ENCODE data around the gene CTNNB1.

CTNNB1 gene

DNA sequence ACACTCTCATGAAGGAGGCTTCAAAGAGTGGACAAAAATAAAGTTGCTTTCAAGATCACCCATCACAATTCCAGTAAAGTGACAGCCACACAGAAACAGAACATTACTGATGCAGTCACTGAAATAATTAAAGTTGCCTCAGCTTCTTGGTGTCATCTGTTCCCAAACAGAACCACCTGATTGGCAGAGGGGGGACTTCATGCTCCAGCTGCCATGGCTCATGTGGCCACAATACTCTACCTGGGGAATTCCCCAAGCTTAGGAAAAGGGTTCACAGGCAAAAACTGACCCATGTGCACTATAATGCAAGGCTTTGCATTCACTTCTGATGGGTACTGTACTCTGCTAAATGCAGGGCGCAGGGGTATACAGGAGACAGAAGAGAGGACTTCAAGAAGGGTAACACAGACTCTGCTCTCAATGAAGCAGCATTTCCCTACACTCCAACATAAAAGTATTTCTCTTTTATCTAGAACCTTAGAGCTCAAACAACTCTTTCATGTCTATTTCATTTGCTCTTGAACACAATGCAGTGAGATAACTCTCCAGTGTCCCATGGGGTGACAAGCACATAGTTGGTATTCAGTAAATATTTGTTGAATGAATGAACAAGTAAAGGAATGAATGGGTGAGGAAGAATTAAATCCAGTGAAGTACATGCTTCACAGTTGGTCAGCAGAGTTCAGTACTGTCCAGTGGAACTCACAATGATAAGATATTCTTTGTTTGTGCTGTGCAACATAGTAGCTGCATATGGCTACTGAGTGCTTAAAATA, 8.6 kb upstream of the CTNNB1 start:
- Histone ChIP-seq H3K27ac (ENCODE audit: low read length) (no peak overlapping the region), H3K27me3 (replicated peaks; ENCODE audit: insufficient read depth, low read length) (no peaks in the 10 kb centered on the region), H3K36me3 (replicated peaks; ENCODE audit: insufficient read depth, low read length) (no peaks in the 10 kb centered on the region), H3K4me2 (ENCODE audit: low read depth, low read length) (no peak overlapping the region), H3K9ac (ENCODE audit: low read length) (no peak overlapping the region), H3K4me1 (ENCODE audit: low read length) (no peaks in the 10 kb centered on the region), H2AFZ (ENCODE audit: low read length) (no peak overlapping the region), H3K4me3 (ENCODE audit: low read length) (no peak overlapping the region), H3K9me3 (replicated peaks; ENCODE audit: insufficient read depth, low read length) (no peaks in the 10 kb centered on the region), H3K9me2 (replicated peaks; ENCODE audit: insufficient read depth, low read length) (no peaks in the 10 kb centered on the region), H3K79me2 (ENCODE audit: low read length) (no peaks in the 10 kb centered on the region), H3F3A (ENCODE audit: insufficient read depth, low read length) (no peaks in the 10 kb centered on the region), H4K20me1 (ENCODE audit: insufficient read depth, low read length) (no peaks in the 10 kb centered on the region)
- no peak for TF ChIP-seq EZH2phosphoT487 (IDR thresholded peaks at IDR 0.05; ENCODE audit: low read length)
- TF ChIP-seq EZH2 (optimal IDR thresholded peaks at IDR 0.05; ENCODE audit: low read depth, low read length) = no peak
- TF ChIP-seq CTCF (IDR thresholded peaks at IDR 0.05; ENCODE audit: low read length) = no peak
- DNase-seq = no peak

DNA sequence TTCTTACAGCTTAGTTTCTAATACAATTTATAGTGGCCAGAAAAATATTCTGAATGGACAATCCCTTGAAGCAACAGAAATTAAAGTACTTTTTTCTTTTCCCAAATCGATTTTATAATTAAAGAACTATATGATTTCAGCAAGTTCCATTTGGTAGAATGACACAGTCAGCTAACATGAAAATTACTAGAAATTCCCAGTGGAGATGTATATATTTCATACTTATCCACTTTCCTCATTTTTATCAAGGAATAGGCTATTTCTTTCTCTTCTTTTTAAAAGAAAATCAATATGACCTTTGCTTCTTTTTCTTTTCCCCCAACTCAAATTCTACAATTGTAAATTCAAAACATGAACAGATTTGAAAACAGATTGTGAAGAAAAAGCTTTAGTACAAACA, 6.4 kb upstream of the CTNNB1 start:
- TF ChIP-seq EZH2 (optimal IDR thresholded peaks at IDR 0.05; ENCODE audit: low read depth, low read length) (no peak), CTCF (IDR thresholded peaks at IDR 0.05; ENCODE audit: low read length) (no peak)

DNA sequence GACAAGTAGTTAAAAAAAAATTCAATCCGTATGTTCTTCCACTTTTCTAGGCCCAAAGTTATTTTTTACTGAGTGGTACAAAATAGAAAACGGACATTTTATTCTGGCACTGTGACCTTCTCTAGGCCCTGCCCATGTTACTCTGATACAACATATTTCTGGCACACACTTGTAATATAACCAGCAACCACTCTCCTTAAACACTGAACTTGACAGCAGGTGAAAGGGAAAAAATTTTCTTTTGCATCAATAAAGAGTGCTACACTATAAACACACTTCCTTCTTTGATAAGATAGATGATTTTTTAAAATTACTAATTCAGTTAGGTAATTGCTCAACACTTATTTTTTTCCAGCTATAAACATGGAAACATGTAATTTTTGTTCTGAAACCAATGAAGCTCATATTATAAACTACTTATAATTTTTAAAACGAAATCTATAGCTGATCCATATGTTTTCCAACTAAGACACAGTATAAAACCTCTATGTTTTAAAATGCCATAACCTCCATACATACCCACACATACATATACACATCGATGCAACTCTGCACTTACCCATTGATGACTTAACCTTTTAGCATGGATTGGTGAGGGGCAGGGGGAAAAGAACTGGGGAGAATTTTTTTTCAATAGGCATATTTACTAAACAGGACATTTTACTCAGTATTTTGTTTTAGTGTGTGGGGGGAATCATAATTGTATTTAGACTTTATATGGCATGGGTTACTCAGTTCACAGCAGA, 5.3 kb upstream of the CTNNB1 start:
- TF ChIP-seq EZH2 (optimal IDR thresholded peaks at IDR 0.05; ENCODE audit: low read depth, low read length) = no peak
- TF ChIP-seq EZH2phosphoT487 (IDR thresholded peaks at IDR 0.05; ENCODE audit: low read length) = no peak
- no peak for TF ChIP-seq CTCF (IDR thresholded peaks at IDR 0.05; ENCODE audit: low read length)
- DNase-seq = no peak
- Histone ChIP-seq H3K79me2 (ENCODE audit: low read length) (no peaks in the 10 kb centered on the region), H3K9me3 (replicated peaks; ENCODE audit: insufficient read depth, low read length) (no peaks in the 10 kb centered on the region), H3K27ac (ENCODE audit: low read length) (no peak overlapping the region), H3K4me1 (ENCODE audit: low read length) (no peaks in the 10 kb centered on the region), H2AFZ (ENCODE audit: low read length) (no peak overlapping the region), H3K27me3 (replicated peaks; ENCODE audit: insufficient read depth, low read length) (no peaks in the 10 kb centered on the region), H3K4me3 (ENCODE audit: low read length) (no peak overlapping the region), H3K4me2 (ENCODE audit: low read depth, low read length) (no peak overlapping the region), H4K20me1 (ENCODE audit: insufficient read depth, low read length) (no peaks in the 10 kb centered on the region), H3K36me3 (replicated peaks; ENCODE audit: insufficient read depth, low read length) (no peaks in the 10 kb centered on the region), H3F3A (ENCODE audit: insufficient read depth, low read length) (no peaks in the 10 kb centered on the region), H3K9me2 (replicated peaks; ENCODE audit: insufficient read depth, low read length) (no peaks in the 10 kb centered on the region), H3K9ac (ENCODE audit: low read length) (no peak overlapping the region)

More for the DNA sequence above, 6.4 kb upstream of the CTNNB1 start:
- no peak overlapping the region for H3K27ac ChIP-seq (ENCODE audit: low read length)
- no peaks in the 10 kb centered on the region for H4K20me1 ChIP-seq (ENCODE audit: insufficient read depth, low read length)
- H3K9me2 ChIP-seq (replicated peaks; ENCODE audit: insufficient read depth, low read length) = no peaks in the 10 kb centered on the region
- no peaks in the 10 kb centered on the region for H3K4me1 ChIP-seq (ENCODE audit: low read length)
- no peaks in the 10 kb centered on the region for H3K36me3 ChIP-seq (replicated peaks; ENCODE audit: insufficient read depth, low read length)
- no peaks in the 10 kb centered on the region for H3K27me3 ChIP-seq (replicated peaks; ENCODE audit: insufficient read depth, low read length)
- no peak overlapping the region for H3K9ac ChIP-seq (ENCODE audit: low read length)
- H3K4me2 ChIP-seq (ENCODE audit: low read depth, low read length) = no peak overlapping the region
- H3F3A ChIP-seq (ENCODE audit: insufficient read depth, low read length) = no peaks in the 10 kb centered on the region
- H2AFZ ChIP-seq (ENCODE audit: low read length) = no peak overlapping the region
- no peak overlapping the region for H3K4me3 ChIP-seq (ENCODE audit: low read length)
- no peak for DNase-seq
- no peaks in the 10 kb centered on the region for H3K79me2 ChIP-seq (ENCODE audit: low read length)
- no peaks in the 10 kb centered on the region for H3K9me3 ChIP-seq (replicated peaks; ENCODE audit: insufficient read depth, low read length)

Measured in MM.1S (cell line).